Measurements from ENCODE around the gene PRPH. TPM values are rescaled to one million over a fixed set of nuclear protein-coding genes. Genes with fewer than 3 reads are reported as not detected.

PRPH gene
- total and polyA plus RNA-seq, 2 of the 4 experiments (the other 2 are of a cell fraction): not detected

GRCh38 chr12:49327887-49328286, 32.9 kb downstream of the PRPH start:
- Histone ChIP-seq H3K23ac (ENCODE audit: low read depth, low read length) (no peak overlapping the region), H3K27me3 (ENCODE audit: control insufficient read depth, insufficient read depth, low read length) (no peaks in the 10 kb centered on the region), H2BK5ac (ENCODE audit: low read depth, low read length, poor library complexity, severe bottlenecking) (no peak overlapping the region), H2BK20ac (ENCODE audit: low read depth, low read length) (no peak overlapping the region), H2AK9ac (replicated peaks; ENCODE audit: low read depth, low read length, poor library complexity) (no peak overlapping the region), H2AFZ (replicated peaks; ENCODE audit: low read length, poor library complexity) (no peak overlapping the region), H3K56ac (ENCODE audit: extremely low read depth, insufficient read depth, low read length) (no peak overlapping the region), H3K14ac (replicated peaks; ENCODE audit: low read depth, low read length) (no peak overlapping the region), H4K8ac (ENCODE audit: low read depth in 2 of 2, low read length in 2 of 2) (no peak overlapping the region), H3K9ac (ENCODE audit: low read depth, low read length) (no peak overlapping the region), H2AK5ac (ENCODE audit: low read depth, low read length) (no peak overlapping the region), H3K4me3 (ENCODE audit: insufficient read depth, low read depth, low read length) (no peak overlapping the region), H3K36me3 (ENCODE audit: control insufficient read depth, insufficient read depth, low read length) (peaks cover 6% of the 10 kb centered on the region), H3K9me1 (ENCODE audit: insufficient read depth, low read length) (no peaks in the 10 kb centered on the region), H2BK120ac (ENCODE audit: low read depth, low read length) (no peak overlapping the region), H4K20me1 (ENCODE audit: insufficient read depth, low read length) (no peaks in the 10 kb centered on the region), H3K79me1 (ENCODE audit: low read depth in 1 of 2, low read length in 2 of 2) (peaks cover 9 to 35% of the 10 kb centered on the region in 2 experiments; a peak in 3 of 4 replicates), H2BK15ac (ENCODE audit: low read depth, low read length) (no peak overlapping the region), H4K5ac (ENCODE audit: low read depth, low read length) (no peak overlapping the region), H3K4me2 (ENCODE audit: low read depth, low read length) (no peak overlapping the region), H3K18ac (ENCODE audit: low read depth, low read length) (no peak overlapping the region), H3K4ac (ENCODE audit: low read depth, low read length) (no peak overlapping the region), H4K91ac (ENCODE audit: insufficient read depth, low read depth, low read length) (no peak overlapping the region), H3K4me1 (ENCODE audit: control insufficient read depth, insufficient read depth, low read length) (peaks cover 6% of the 10 kb centered on the region; the same call in 1 of the 2 replicates), H3K27ac (ENCODE audit: insufficient read depth, low read length) (no peak overlapping the region), H3K9me3 (ENCODE audit: control insufficient read depth, insufficient read depth, low read length) (no peaks in the 10 kb centered on the region)
- DNase-seq (no peak), ATAC-seq (ENCODE audit: low read depth) (no peak)
- ChIA-PET POLR2A (ENCODE audit: unreplicated experiment) (no interaction called here), CTCF (no interaction called here)
- TF ChIP-seq MXI1 (IDR thresholded peaks at IDR 0.05; ENCODE audit: borderline replicate concordance, low read depth, low read length) (no peak), ELK1 (IDR thresholded peaks at IDR 0.05; ENCODE audit: borderline replicate concordance, low read depth, low read length) (no peak), RFX5 (IDR thresholded peaks at IDR 0.05; ENCODE audit: low read depth, low read length) (no peak), SMC3 (IDR thresholded peaks at IDR 0.05; ENCODE audit: low read depth, low read length) (no peak), BHLHE40 (IDR thresholded peaks at IDR 0.05; ENCODE audit: low read depth, low read length) (no peak), CHD1 (IDR thresholded peaks at IDR 0.05; ENCODE audit: low read depth, low read length) (no peak), RAD21 (IDR thresholded peaks at IDR 0.05; ENCODE audit: low read length) (no peak), RCOR1 (IDR thresholded peaks at IDR 0.05; ENCODE audit: insufficient replicate concordance, low read length) (no peak), CTCF (conservative IDR thresholded peaks at IDR 0.05; ENCODE audit: low read depth, low read length) (no peak), FOS (IDR thresholded peaks at IDR 0.05; ENCODE audit: low read depth, low read length) (no peak), CEBPB (IDR thresholded peaks at IDR 0.05; ENCODE audit: low read depth, low read length) (no peak), NFE2L2 (IDR thresholded peaks at IDR 0.05; ENCODE audit: low read depth, low read length) (no peak), MAFK (IDR thresholded peaks at IDR 0.05; ENCODE audit: low read depth, low read length) (no peak), MAZ (IDR thresholded peaks at IDR 0.05; ENCODE audit: borderline replicate concordance, low read depth, low read length) (no peak), USF2 (IDR thresholded peaks at IDR 0.05; ENCODE audit: low read depth, low read length) (no peak), POLR2A (IDR thresholded peaks at IDR 0.05; ENCODE audit: low read depth, low read length) (no peak)
- in situ Hi-C loops (cut with MboI; ENCODE audit: low sequenced_read_pairs): no loop called here
- no CpG with 5 or more reads among the region's 2 CpGs for WGBS, 2 experiments (ENCODE audit: extremely low coverage in 2 of 2, insufficient read length in 1 of 2)
- intact Hi-C loops (cut with micrococcal nuclease): no loop called here
- dilution Hi-C loops (cut with HindIII; ENCODE audit: low sequenced_read_pairs, unreplicated experiment): no loop called here
- no TSS peak for BruUV-seq (replicated peaks)
